GM12878 (cell line): ENCODE data around the gene TSPAN2. TPM values are rescaled to one million over a fixed set of nuclear protein-coding genes. Genes with fewer than 3 reads are reported as not detected.

Source experiments
- ATAC-seq: fragments of 200-7000 bp; cut with Tn5 transposase; 3 replicates; pipeline ENCODE4 v1.9.1; 2020; ENCODE audit warnings: mild to moderate bottlenecking, moderate library complexity
- BruUV-seq: library from RNA; stranded (reverse); fragments of 400-500 nt; replicated peaks from 2 replicates; lab custom pipeline; 2021; lab: Mats Ljungman, UMichigan
- CTCF ChIA-PET: fragments of 300-600 bp; sonication (Branson Sonifier 250); formaldehyde crosslinking; extraction: SDS; loops from one replicate; lab custom pipeline; 2021; ENCODE audit warnings: inconsistent platforms; lab: Yijun Ruan, JAX
- POLR2A ChIA-PET: fragments of 350-600 bp; formaldehyde crosslinking; extraction: SDS; loops from one replicate; lab custom pipeline; 2021; ENCODE audit warnings: inconsistent platforms; lab: Charles Lee
- RAD21 ChIA-PET: fragments of 300-600 bp; sonication (Branson Sonifier 250); formaldehyde crosslinking; loops from one replicate; lab custom pipeline; 2023; ENCODE audit warnings: antibody characterized with exemption; ENCODE audit not compliant: unreplicated experiment; lab: Charles Lee
- SMC1A ChIA-PET: fragments of 300-600 bp; sonication (Branson Sonifier 250); formaldehyde crosslinking; loops from one replicate; lab custom pipeline; 2023; ENCODE audit not compliant: unreplicated experiment, uncharacterized antibody; lab: Charles Lee
- DNase-seq: peaks from one replicate; pipeline ENCODE4 v3.0.0-alpha.2; 2011; ENCODE audit warnings: low read depth, low spot score
- FAIRE-seq: peaks from 3 replicates; lab custom pipeline; 2011; peaks lifted over from hg19 to GRCh38; lab: Jason Lieb, UNC
- H2AFZ ChIP-seq: 2 replicates; pipeline ENCODE4 v1.6.0; 2011; ENCODE audit warnings: low read depth, low read length, control low read depth; ENCODE audit not compliant: control insufficient read depth
- H3K27ac ChIP-seq: 2 replicates; pipeline ENCODE4 v1.5.1; 2011; ENCODE audit warnings: control low read depth; ENCODE audit not compliant: control insufficient read depth, insufficient read depth
- H3K27me3 ChIP-seq, 2 experiments: replicated peaks in 1 of 2; 2 replicates each; pipeline versions ENCODE4 v1.6.0 to v1.6.1; 2011; ENCODE audit warnings: low read length in 1 of 2; ENCODE audit not compliant: control insufficient read depth in 2 of 2, insufficient read depth in 2 of 2
- H3K36me3 ChIP-seq, 2 experiments: 2 replicates each; pipeline ENCODE4 v1.5.1; 2011; ENCODE audit warnings: low read length in 1 of 2; ENCODE audit not compliant: control insufficient read depth in 2 of 2, insufficient read depth in 2 of 2
- H3K4me1 ChIP-seq: 2 replicates; pipeline ENCODE4 v1.6.1; 2011; ENCODE audit warnings: mild to moderate bottlenecking, low read length, moderate library complexity, mixed read lengths; ENCODE audit not compliant: control insufficient read depth, insufficient read depth
- H3K4me2 ChIP-seq: 2 replicates; pipeline ENCODE4 v1.6.0; 2011; ENCODE audit warnings: control low read depth; ENCODE audit not compliant: control insufficient read depth, insufficient read depth
- H3K4me3 ChIP-seq: fragments of 200-600 bp; sonication (generic); 2 replicates; pipeline ENCODE4 v1.5.1; 2016
- H3K79me2 ChIP-seq: 2 replicates; pipeline ENCODE4 v1.6.0; 2011; ENCODE audit warnings: low read length; ENCODE audit not compliant: control insufficient read depth, insufficient read depth
- H3K9ac ChIP-seq: 2 replicates; pipeline ENCODE4 v1.8.0; 2011; ENCODE audit warnings: low read length, control low read depth, mixed read lengths; ENCODE audit not compliant: control insufficient read depth, insufficient read depth
- H3K9me3 ChIP-seq: replicated peaks from 3 replicates; pipeline ENCODE4 v1.5.1; 2011; ENCODE audit warnings: mild to moderate bottlenecking, low read length; ENCODE audit not compliant: control insufficient read depth, insufficient read depth
- H4K20me1 ChIP-seq: 2 replicates; pipeline ENCODE4 v1.6.0; 2011; ENCODE audit not compliant: control insufficient read depth, insufficient read depth
- CBX3 ChIP-seq: fragments of 200-600 bp; sonication (generic); IDR thresholded peaks from 2 replicates; pipeline ENCODE4 v1.6.1; 2016; ENCODE audit warnings: low read depth, borderline replicate concordance
- MYC ChIP-seq: IDR thresholded peaks from 2 replicates; pipeline ENCODE4 v1.6.1; 2011; ENCODE audit warnings: mild to moderate bottlenecking, low read length, moderate library complexity, inconsistent platforms; ENCODE audit not compliant: insufficient read depth, insufficient replicate concordance, insufficient read length, severe bottlenecking
- PML ChIP-seq: IDR thresholded peaks from 2 replicates; pipeline ENCODE4 v1.6.1; 2012; ENCODE audit warnings: low read length, inconsistent platforms
- RAD51 ChIP-seq: fragments of 450-650 bp; IDR thresholded peaks from 2 replicates; pipeline ENCODE4 v1.6.1; 2016; ENCODE audit warnings: moderate library complexity, mild to moderate bottlenecking, inconsistent platforms
- SIX5 ChIP-seq: IDR thresholded peaks from 2 replicates; pipeline ENCODE4 v1.6.1; 2011; ENCODE audit warnings: mild to moderate bottlenecking, low read depth, low read length, moderate library complexity; ENCODE audit not compliant: severe bottlenecking
- ZBTB33 ChIP-seq: fragments of 450-650 bp; IDR thresholded peaks from 2 replicates; pipeline ENCODE4 v1.6.1; 2017; ENCODE audit warnings: mild to moderate bottlenecking
- ZNF217 ChIP-seq: fragments of 450-650 bp; IDR thresholded peaks from 2 replicates; pipeline ENCODE4 v1.6.1; 2017; ENCODE audit warnings: antibody characterized with exemption, mild to moderate bottlenecking
- WGBS: methylation state at CpG from one replicate; pipeline ENCODE4 v1.1.6; 2016; ENCODE audit warnings: low lambda C conversion rate; ENCODE audit not compliant: insufficient replicate concordance, insufficient coverage; ENCODE audit errors: missing lambda C conversion rate; 5-methylcytosine and 5-hydroxymethylcytosine counted together
- in situ Hi-C: fragments of 300-500 bp; cut with MboI; formaldehyde crosslinking; loops from 9 replicates; pipeline ENCODE4 v1.14.3; 2018; ENCODE audit warnings: mixed read lengths
- intact Hi-C: fragments of 100-400 bp; cut with micrococcal nuclease; formaldehyde crosslinking; loops from one replicate; pipeline ENCODE4 v1.14.2; 2022; ENCODE audit not compliant: unreplicated experiment
- polyA plus RNA-seq, 11 experiments: library from polyadenylated mRNA; depleted of rRNA in 4 of 11; unstranded in 6 of 11; stranded (reverse) in 5 of 11; fragments of >200 nt; fragmentation: Nextera tagmentation in 4 of 11; fragmentation: Illumina TruSeq in 1 of 11; extraction: Ambion mirVana in 4 of 11; extraction: Trizol in 1 of 11; gene quantifications; 1 replicate in 1 of 11; 2 replicates in 10 of 11; pipeline versions ENCODE4 v1.2.1 to v1.2.3, GENCODE V29; 2011 to 2016; ENCODE audit warnings: inconsistent platforms in 2 of 11, missing spikeins in 2 of 11, low read depth in 1 of 11
- total RNA-seq, 4 experiments: library from RNA; depleted of rRNA in 3 of 4; stranded (reverse); fragments of >200 nt in 3 of 4; fragmentation: Illumina TruSeq in 1 of 4; extraction: Trizol in 1 of 4; gene quantifications; 2 replicates each; pipeline versions ENCODE4 v1.2.1 to v1.2.3, GENCODE V29; 2013 to 2021

TSPAN2 gene
- total and polyA plus RNA-seq, 10 of the 15 experiments (the other 5 are each of a cell fraction or from before 2014, with no cell fraction given) = under 0.01 to 0.73 TPM; not detected in 8

GRCh38 chr1:115118611-115119010 is 29.3 kb upstream of the TSPAN2 start:
- Histone ChIP-seq H3K4me3 (no peak overlapping the region), H3K79me2 (no peaks in the 10 kb centered on the region), H3K9ac (no peak overlapping the region), H3K27ac (no peak overlapping the region), H3K4me1 (no peaks in the 10 kb centered on the region), H2AFZ (no peak overlapping the region), H3K36me3 (no peaks in the 10 kb centered on the region), H3K9me3 (no peaks in the 10 kb centered on the region), H3K27me3 (no peaks in the 10 kb centered on the region), H4K20me1 (no peaks in the 10 kb centered on the region), H3K4me2 (no peak overlapping the region)
- 10% methylated on average over 4 of the region's 4 CpGs for WGBS
- DNase-seq = no peak
- no peak for FAIRE-seq
- BruUV-seq = no TSS peak
- ChIA-PET POLR2A (no interaction called here), CTCF (no interaction called here), RAD21 (no interaction called here), SMC1A (no interaction called here)
- intact Hi-C loops = no loop called here
- no peak for ATAC-seq
- no peak for TF ChIP-seq ZNF217
- no peak for TF ChIP-seq PML
- no peak for TF ChIP-seq CBX3
- no peak for TF ChIP-seq ZBTB33
- no peak for TF ChIP-seq RAD51
- in situ Hi-C loops = no loop called here

GRCh38 chr1:115118086-115118485 is 28.8 kb upstream of the TSPAN2 start:
- Histone ChIP-seq H3K4me3 (no peak overlapping the region), H3K9ac (no peak overlapping the region), H3K9me3 (no peaks in the 10 kb centered on the region), H3K4me1 (no peaks in the 10 kb centered on the region), H3K27me3 (no peaks in the 10 kb centered on the region), H3K4me2 (no peak overlapping the region), H4K20me1 (peaks cover 1% of the 10 kb centered on the region; the same call in 1 of the 2 replicates), H3K79me2 (no peaks in the 10 kb centered on the region), H2AFZ (no peak overlapping the region), H3K27ac (no peak overlapping the region), H3K36me3 (no peaks in the 10 kb centered on the region)
- intact Hi-C loops (no loop called here), in situ Hi-C loops (no loop called here)
- TF ChIP-seq SIX5 (no peak), MYC (no peak)
- ChIA-PET RAD21 (no interaction called here), POLR2A (no interaction called here), SMC1A (interaction anchor here (1.1 to 3.0 kb wide), 2 partner anchors 66 to 140 kb away, joined by 3 to 10 read pairs; no protein-coding TSS in a partner anchor), CTCF (interaction anchor here (1.0 to 3.5 kb wide), 3 partner anchors 21 to 138 kb away, joined by 3 to 13 read pairs (median 4); no protein-coding TSS in a partner anchor)
- ATAC-seq (no peak), FAIRE-seq (no peak), DNase-seq (no peak)
- no TSS peak for BruUV-seq
